ENCODE data around the gene WDR77.

DNA sequence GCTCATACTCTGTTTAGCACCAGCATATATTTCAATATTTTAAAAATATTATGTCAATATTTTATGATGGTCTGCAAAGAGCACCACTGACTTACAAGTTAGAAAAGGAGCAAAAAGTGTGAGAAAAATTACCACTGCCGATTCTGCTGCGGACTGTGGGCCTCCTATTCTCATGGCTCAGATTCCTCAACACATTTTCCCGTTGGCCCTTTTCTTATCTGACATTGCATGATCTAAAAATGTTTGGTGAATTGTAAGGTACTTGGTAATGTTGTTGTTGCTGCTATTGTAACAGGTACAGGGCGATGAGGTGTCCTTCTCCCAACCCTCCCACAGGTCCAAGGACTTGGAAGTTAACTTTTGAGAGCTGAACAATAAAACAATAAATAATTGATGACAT lies 25.5 kb upstream of the WDR77 start:
- no peak for TF ChIP-seq POLR2AphosphoS5 (IDR thresholded peaks at IDR 0.05; ENCODE audit: low read depth, low read length)
- TF ChIP-seq SPI1 (IDR thresholded peaks at IDR 0.05; ENCODE audit: low read depth, low read length), result no peak
- no peak for TF ChIP-seq POLR2A (IDR thresholded peaks at IDR 0.05; ENCODE audit: low read depth, low read length)
- TF ChIP-seq POU2F2 (IDR thresholded peaks at IDR 0.05; ENCODE audit: low read depth, low read length), result no peak
- no peak for TF ChIP-seq PAX5 (IDR thresholded peaks at IDR 0.05; ENCODE audit: insufficient read depth, low read length, severe bottlenecking)
- no peak for TF ChIP-seq TAF1 (IDR thresholded peaks at IDR 0.05; ENCODE audit: low read depth, low read length)

All from GM12891 (cell line).